Adrenal gland (tissue), 5 donors: ENCODE results near the gene ZDHHC7.
A peak's percentile ranks its signal among the peaks of the same experiment; 100 is the strongest.

ENCODE experiments used
- CTCF ChIP-seq, 6 experiments: fragments of 450-650 bp in 4 of 6; fragments of 200-600 bp in 2 of 6; sonication (generic) in 1 of 6; IDR thresholded peaks; 1 replicate in 5 of 6; 2 replicates in 1 of 6; pipeline versions ENCODE4 v1.5.1 to v1.8.0; 2016 to 2021; ENCODE audit warnings: antibody characterized with exemption in 6 of 6, mild to moderate bottlenecking in 2 of 6, moderate library complexity in 1 of 6
- POLR2A ChIP-seq, 2 donors: fragments of 450-650 bp; IDR thresholded peaks; one replicate each; pipeline ENCODE4 v1.6.1; 2017; ENCODE audit warnings: antibody characterized with exemption in 2 of 2, mild to moderate bottlenecking in 2 of 2, moderate library complexity in 1 of 2
- donor health status: DM: no; HTN: no; CAD: no.

GRCh38 chr16:85036236-85037049 lies 25.1 kb upstream of the ZDHHC7 start:
- TF ChIP-seq CTCF (IDR thresholded peaks at IDR 0.05) = no peak
- peak in 1 of 2 donors; percentile 7 for TF ChIP-seq POLR2A (IDR thresholded peaks at IDR 0.05)
